Ovary (tissue), 9 donors: ENCODE results near the gene GPLD1. TPM values are rescaled to one million over a fixed set of nuclear protein-coding genes. Genes with fewer than 3 reads are reported as not detected.

ENCODE experiments used
- DNase-seq, 5 donors: peaks; one replicate each; pipeline ENCODE4 v3.0.0-alpha.2; 2019 to 2020
- H3K27ac ChIP-seq, 2 donors: fragments of 200-600 bp; one replicate each; pipeline versions ENCODE4 v1.5.1 to v1.8.0; 2019 to 2022
- H3K27me3 ChIP-seq: fragments of 200-600 bp; one replicate; pipeline ENCODE4 v1.8.0; 2022
- H3K36me3 ChIP-seq: fragments of 200-600 bp; sonication (generic); one replicate; pipeline ENCODE4 v1.5.1; 2019
- H3K4me1 ChIP-seq: one replicate; pipeline ENCODE4 v1.8.1; 2013; ENCODE audit warnings: mild to moderate bottlenecking, moderate library complexity; ENCODE audit not compliant: insufficient read depth
- H3K4me3 ChIP-seq: fragments of 200-600 bp; sonication (generic); one replicate; pipeline ENCODE4 v1.5.1; 2017
- H3K9me3 ChIP-seq, 2 donors: fragments of 200-600 bp in 1 of 2; sonication (generic) in 1 of 2; one replicate each; pipeline versions ENCODE4 v1.5.1 to v1.8.1; 2013 to 2019; ENCODE audit warnings: mild to moderate bottlenecking in 1 of 2, moderate library complexity in 1 of 2
- CTCF ChIP-seq, 3 donors: fragments of 450-650 bp in 2 of 3; fragments of 200-600 bp in 1 of 3; IDR thresholded peaks; one replicate each; pipeline versions ENCODE4 v1.5.1 to v1.8.0; 2016 to 2022; ENCODE audit warnings: antibody characterized with exemption in 3 of 3, mild to moderate bottlenecking in 1 of 3
- EP300 ChIP-seq: sonication (generic); formaldehyde crosslinking; IDR thresholded peaks from one replicate; pipeline ENCODE4 v1.6.1; 2017; ENCODE audit warnings: antibody characterized with exemption
- POLR2A ChIP-seq: fragments of 450-650 bp; IDR thresholded peaks from one replicate; pipeline ENCODE4 v1.6.1; 2017; ENCODE audit warnings: antibody characterized with exemption, mild to moderate bottlenecking, moderate library complexity
- WGBS, 3 donors: extraction: QIAGEN DNeasy Blood & Tissue Kit in 1 of 3; methylation state at CpG; one replicate each; pipeline versions ENCODE4 v1.1.5 to v1.1.7; 2013 to 2017; 5-methylcytosine and 5-hydroxymethylcytosine counted together
- intact Hi-C, 4 donors: fragments of 100-400 bp; cut with DNase I; formaldehyde crosslinking; loops; one replicate each; pipeline versions ENCODE4 v1.11.0 to v1.15.1; 2022 to 2023
- polyA plus RNA-seq, 2 donors: library from polyadenylated mRNA; stranded (reverse); fragments of 200-250 nt in 1 of 2; fragments of 350-450 nt in 1 of 2; fragmentation: Illumina TruSeq in 1 of 2; extraction: RNeasy Lipid Tissue Mini Kit (QIAGEN cat#74804) in 1 of 2; gene quantifications; one replicate each; pipeline ENCODE4 v1.2.3, GENCODE V29; 2013 to 2014
- total RNA-seq, 7 donors: library from RNA; depleted of rRNA in 2 of 7; stranded (reverse); fragments of >200 nt in 2 of 7; fragmentation: NEBNext Ultra II Directional in 3 of 7; extraction: Animal tissue kit (Norgen Biotek cat#: 25700) in 3 of 7; gene quantifications; one replicate each; pipeline versions ENCODE4 v1.1.0 to v1.2.4, GENCODE V29; 2016 to 2023
- donor health status: DM: no; HTN: no; CAD: no; lungs with moderate emphysema.
- donor health status: DM: no; HTN: no; CAD: no.
- donor health status: Bipolar disorder and iron deficiency.
- donor health status: DM: yes; HTN: yes; CAD: no.
- donor health status: DM: no; HTN: no; CAD: no.
- donor health status: DM: yes; HTN: yes; CAD: no.

Gene GPLD1
- total and polyA plus RNA-seq, 9 donors: 1.2 to 3.3 (median 2.6) TPM

- no peak overlapping the region for H3K4me3 ChIP-seq
- no peak for DNase-seq
- H3K27ac ChIP-seq: no peak overlapping the region
- TF ChIP-seq EP300 (no peak), CTCF (IDR thresholded peaks at IDR 0.05) (no peak), POLR2A (no peak)
- no peaks in the 10 kb centered on the region for H3K4me1 ChIP-seq
- 92 to 97% (median 95%) methylated on average over 3 of the region's 3 CpGs for WGBS, 3 donors
- no peaks in the 10 kb centered on the region for H3K9me3 ChIP-seq
- H3K27me3 ChIP-seq: no peaks in the 10 kb centered on the region
- H3K36me3 ChIP-seq: no peaks in the 10 kb centered on the region
- intact Hi-C loops: no loop called here
Measured at GRCh38 chr6:24506814-24507520, 17.6 kb upstream of the GPLD1 start.

- no peaks in the 10 kb centered on the region for H3K4me1 ChIP-seq
- no peaks in the 10 kb centered on the region for H3K36me3 ChIP-seq
- no peaks in the 10 kb centered on the region for H3K9me3 ChIP-seq
- H3K4me3 ChIP-seq: no peak overlapping the region
- intact Hi-C loops: no loop called here
- no peak overlapping the region for H3K27ac ChIP-seq
- DNase-seq: no peak
- H3K27me3 ChIP-seq: no peaks in the 10 kb centered on the region
- 91 to 95% (median 93%) methylated on average over 14 of the region's 14 CpGs for WGBS, 3 donors
- TF ChIP-seq CTCF (IDR thresholded peaks at IDR 0.05): no peak
- TF ChIP-seq EP300: no peak
- TF ChIP-seq POLR2A: no peak
Measured at GRCh38 chr6:24504649-24505586, 15.5 kb upstream of the GPLD1 start.

GRCh38 chr6:24504287-24504648 is 14.9 kb upstream of the GPLD1 start:
- intact Hi-C loops: no loop called here
- no peaks in the 10 kb centered on the region for H3K9me3 ChIP-seq
- no peaks in the 10 kb centered on the region for H3K27me3 ChIP-seq
- H3K4me3 ChIP-seq: no peak overlapping the region
- WGBS, 3 donors: 92 to 98% (median 97%) methylated on average over 1 of the region's 1 CpG
- no peaks in the 10 kb centered on the region for H3K36me3 ChIP-seq
- no peak overlapping the region for H3K27ac ChIP-seq
- no peaks in the 10 kb centered on the region for H3K4me1 ChIP-seq
- TF ChIP-seq EP300: no peak
- TF ChIP-seq POLR2A: no peak
- no peak for TF ChIP-seq CTCF (IDR thresholded peaks at IDR 0.05)
- no peak for DNase-seq

- Histone ChIP-seq H3K4me1 (no peaks in the 10 kb centered on the region), H3K27ac (no peak overlapping the region), H3K27me3 (no peaks in the 10 kb centered on the region), H3K9me3 (no peaks in the 10 kb centered on the region), H3K36me3 (no peaks in the 10 kb centered on the region), H3K4me3 (no peak overlapping the region)
- DNase-seq: no peak
- TF ChIP-seq CTCF (IDR thresholded peaks at IDR 0.05) (no peak), EP300 (no peak), POLR2A (no peak)
- intact Hi-C loops: no loop called here
Measured at GRCh38 chr6:24501914-24502313, 12.5 kb upstream of the GPLD1 start.
